Kidney tubule cell (primary cell): ENCODE results near the gene RNGTT.
"Not testable (repeated sequence)": the region's sequence is repeated elsewhere in the genome, so short reads cannot be mapped to it uniquely, and the experiment has no call there.

Experiments
- DNase-seq: peaks from one replicate; pipeline ENCODE4 v3.0.0-alpha.2; 2018; ENCODE audit warnings: low spot score

The RNGTT gene

DNA sequence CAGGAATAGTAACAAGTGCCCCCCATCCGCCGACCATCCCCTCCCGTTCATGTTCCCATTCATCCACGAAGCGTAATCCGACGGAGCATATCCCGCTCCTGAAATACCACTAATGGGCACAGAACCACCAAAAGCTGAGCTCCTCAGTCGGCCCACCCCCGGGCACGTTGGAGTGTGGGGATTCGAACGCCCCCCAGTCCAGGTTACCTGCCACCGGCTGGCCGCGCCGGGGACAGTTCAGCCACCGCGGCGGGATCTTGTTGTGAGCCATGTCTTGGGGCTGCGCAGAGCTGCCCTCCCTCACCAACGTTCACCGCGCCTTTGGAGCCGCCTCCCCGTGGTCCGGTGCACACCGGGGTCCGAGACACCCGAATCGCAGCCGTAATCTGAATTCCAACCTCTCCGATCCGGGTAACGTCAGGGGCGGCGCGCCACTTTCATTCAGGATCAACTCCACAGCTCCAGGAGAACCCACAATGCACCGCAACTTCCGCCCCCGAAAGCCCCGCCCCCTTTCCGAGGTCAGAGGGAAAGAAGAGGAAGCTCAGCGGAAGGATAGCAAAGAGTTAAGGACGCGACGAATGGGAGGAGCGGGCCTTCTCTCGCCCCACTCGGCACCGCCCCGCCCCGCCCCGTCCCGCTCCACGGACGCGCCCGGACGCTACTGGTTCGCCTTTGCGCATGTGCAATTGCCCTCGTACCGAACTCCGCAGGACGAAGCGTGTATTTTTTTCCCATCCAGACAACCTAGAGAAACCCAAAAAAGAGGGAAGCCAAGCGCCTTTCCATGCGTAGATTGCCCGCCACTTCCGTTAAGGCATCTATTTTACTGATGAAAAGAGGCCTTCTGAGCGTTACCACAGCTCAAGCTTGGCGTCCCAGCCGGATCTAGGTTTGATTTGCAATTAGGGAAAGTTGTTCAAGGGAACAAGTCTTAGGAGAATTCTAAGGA is at the start of gene RNGTT:
Gene RNGTT (minus strand): TSS at position 480 of the 952 bp plus-strand sequence. CDS start 209 bp downstream, at position 271.
- peak; percentile 98 for DNase-seq

DNA sequence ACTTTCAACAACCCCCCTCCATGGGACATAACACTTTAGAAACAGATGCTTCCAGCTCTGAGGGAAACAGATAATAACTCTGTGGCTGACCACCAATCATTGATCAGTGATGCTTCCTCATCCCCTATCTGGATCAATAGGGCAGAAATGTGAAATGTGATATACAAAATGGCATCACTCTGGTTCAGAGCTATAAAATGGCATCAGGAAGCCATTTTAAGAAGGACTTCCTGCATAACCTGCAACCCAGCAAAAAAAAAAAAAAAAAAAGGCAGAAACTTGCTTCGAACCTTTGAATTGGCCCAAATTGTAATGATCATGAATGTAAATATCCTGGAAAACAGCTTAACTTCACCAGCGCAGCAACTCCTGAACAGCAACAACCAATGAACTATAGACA is 48.0 kb upstream of the RNGTT start:
- DNase-seq = no peak

DNA sequence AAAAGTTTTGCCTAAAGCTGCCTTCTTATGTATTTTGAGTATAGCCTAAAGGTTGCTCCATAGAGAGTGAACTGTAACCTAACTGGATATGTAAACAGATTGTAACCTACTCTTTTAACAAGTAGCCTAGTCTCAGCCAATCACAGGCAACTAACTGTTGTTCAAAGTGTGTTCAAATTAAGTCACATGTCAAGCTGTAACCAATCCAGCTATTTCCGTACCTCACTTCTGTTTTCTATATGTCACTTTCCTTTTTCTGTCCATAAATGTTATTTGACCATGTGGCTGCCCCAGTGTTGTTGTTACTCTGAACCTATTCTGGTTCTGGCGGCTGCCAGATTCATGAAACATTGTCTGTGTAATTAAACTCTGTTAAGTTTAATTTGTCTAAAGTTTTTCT is 47.4 kb upstream of the RNGTT start:
- no peak for DNase-seq

DNA sequence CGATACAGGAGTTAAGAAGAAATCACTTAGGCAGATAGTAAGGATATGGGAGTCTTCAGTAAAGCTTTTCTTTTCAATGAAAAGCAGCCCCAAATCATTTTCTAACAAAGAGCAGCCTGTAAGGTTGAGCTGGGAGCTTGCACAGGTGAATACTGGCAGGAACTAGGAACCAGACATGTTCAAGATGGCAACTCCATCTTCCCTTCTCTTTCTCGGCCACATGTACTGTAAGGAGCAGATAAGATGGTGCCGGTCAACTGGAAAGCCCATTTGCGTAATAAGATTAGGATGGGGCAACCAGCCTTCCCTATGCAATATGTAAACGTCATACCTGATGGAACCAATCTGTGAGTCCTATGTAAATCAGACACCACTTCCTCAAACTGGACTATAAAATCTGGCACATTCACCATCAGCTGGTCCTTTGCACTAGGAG is 46.2 kb upstream of the RNGTT start:
- no peak for DNase-seq

DNA sequence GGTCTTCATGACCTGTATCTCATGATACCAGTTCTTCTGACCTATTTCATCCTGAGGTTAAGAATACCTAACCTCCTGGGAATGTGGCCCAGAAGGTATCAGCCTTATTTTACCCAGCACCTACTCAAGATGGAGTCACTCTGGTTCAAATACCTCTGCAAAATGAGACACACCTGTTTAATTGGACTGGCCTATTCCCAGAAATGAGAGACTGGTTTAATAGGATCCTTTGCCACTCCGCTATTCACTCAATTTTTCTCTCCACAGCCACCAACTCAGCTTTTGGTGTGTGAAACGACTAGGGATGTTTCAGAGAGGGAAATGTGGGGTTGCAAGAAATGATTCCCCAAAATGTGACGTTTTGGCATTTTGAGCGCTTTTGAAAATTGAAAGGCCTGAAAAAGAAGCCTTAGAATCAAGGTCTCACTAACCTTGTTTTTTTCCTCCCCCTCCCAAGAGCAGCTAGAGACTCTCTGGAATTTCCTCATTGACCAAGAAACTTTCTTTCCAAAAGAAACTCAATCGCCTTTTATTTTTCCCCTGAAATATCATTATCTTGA is 45.5 kb upstream of the RNGTT start:
- no peak for DNase-seq

DNA sequence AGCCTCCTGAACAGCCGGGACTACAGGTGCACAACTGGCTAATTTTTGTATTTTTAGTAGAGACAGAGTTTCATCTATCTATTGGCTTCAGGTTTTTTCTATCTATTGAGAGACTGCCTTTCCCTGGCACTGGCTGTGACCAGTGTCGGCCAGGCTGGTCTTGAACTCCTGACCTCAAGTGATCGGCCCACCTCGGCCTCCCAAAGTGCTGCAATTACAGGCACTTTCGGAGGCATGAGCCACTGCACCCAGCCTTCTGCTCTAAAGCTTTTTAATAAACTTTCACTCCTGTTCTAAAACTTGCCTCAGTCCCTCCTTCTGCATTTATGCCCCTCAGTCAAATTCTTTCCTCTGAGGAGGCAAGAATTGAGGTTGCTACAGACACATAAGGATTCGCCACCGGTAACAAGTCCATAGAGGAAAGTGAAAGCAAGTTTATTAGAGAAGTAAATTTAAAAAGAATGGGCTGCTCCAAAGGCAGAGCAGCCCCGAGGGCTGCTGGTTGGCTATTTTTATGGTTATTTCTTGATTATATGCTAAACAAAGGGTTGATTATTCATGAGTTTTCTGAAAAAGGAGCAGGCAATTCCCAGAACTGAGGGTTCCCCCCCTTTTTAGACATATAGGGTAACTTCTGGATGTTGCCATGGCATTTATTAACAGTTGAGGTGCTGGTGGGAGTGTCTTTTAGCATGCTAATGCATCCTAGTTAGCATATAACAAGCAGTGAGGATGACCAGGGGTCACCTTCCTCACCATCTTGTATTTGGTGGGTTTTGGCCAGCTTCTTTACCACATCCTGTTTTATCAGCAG is 44.8 kb upstream of the RNGTT start:
- no peak for DNase-seq

DNA sequence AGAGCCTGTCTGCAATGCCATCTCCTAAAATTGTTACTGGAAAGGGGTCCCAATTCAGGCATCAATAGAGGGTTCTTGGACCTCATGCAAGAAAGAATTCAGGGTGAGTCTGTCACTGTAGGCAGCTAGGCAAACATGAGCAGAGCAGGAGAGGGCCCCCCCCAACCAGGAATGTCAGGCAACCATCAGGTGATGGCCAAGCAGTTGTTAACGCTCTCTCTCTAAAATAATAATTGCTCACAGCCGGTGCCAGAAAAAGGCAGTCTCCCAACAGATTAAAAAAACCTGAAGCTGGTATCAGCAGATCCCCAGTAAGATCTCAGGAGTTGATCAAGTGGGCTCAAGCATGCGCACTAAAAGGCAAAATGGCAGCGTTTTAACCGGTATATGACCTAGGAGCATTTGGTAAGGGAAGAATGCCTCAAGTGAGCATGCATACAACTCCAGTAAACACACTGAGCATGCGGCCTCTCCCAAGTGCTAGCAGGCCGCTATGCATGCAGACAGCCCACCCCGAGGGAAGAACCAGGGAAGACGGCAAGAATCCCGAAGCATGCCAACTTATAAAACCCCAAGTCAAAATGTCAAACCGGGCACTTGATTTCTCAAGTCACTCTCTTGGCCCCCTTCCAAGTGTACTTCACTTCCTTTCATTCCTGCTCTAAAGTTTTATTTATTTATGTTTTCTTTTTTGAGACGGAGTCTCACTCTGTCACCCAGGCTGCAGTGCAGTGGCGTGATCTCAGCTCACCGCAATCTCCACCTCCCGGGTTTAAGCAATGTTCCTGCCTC is 44.0 kb upstream of the RNGTT start:
- peak; percentile 50 for DNase-seq

DNA sequence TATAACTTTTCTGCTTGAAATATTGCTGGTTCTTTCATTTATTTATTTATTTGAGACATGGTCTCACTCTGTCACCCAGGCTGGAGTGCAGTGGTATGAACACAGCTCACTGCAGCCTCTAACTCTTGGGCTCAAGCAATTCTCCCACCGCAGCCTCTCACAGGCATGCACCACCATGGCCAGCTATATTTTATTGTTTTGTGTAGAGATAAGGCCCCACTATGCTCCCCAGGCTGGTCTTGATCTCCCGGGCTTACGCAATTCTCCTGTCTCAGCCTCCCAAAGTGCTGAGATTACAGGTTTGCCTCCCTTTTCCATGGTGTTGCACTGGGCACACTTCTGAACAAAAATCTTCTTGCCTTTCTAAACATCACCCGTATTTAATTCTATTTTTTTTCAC is 39.1 kb upstream of the RNGTT start:
- no peak for DNase-seq

DNA sequence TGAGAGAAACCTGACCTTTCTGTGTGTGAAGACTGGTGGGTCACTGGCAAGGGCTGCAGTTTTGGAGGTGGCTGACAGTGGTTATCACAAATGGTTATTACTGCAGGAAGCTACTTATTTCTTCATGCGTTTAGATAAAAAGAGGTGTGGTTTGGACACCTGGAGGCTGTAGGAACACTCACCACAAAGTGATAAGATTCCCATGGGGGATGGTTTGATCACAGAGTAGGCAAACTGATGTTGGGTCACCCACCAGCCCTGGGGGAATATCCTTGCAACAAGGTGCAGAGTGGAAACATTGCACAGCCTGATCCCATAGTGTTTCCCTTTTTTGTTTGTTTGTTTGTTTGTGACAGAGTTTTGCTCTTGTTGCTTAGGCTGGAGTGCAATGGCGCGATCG is 33.9 kb upstream of the RNGTT start:
- no peak for DNase-seq

DNA sequence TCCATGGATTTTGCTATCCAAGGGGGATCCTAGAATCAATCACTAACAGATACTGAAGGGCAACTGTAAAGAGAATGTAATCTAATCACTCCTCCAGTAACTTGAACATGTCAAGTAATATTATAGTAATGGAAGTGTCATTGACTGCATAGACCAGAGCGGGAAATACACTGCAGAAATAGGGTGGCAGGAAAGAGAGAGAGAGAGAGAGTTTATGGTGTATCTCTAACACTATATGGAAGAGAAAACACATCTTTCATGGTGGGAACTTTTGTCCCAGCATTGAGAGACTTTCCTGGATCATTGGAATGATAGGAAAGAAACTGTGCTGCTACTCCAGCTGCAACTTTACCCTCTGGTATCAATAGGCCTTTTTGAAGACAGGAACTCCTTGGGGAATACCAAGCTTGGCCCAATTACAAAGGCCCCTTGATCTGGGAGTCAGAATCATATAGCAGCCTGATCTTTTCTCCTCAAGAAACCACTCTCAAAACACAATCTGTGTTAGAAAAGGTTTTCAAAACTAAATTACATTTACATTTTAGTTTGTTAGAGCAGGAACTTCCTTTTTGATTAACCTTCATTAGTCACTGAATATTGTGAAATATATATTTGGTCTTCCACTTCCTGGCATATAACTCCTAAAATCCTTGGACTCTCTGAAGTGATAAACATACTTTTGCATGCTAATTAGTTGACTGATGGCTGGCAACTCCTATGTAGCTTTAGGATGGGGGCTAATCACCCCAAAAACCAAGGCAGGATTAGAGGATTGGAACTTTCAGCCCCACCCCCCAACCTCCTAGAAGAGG is 29.5 kb upstream of the RNGTT start:
- DNase-seq = no peak

DNA sequence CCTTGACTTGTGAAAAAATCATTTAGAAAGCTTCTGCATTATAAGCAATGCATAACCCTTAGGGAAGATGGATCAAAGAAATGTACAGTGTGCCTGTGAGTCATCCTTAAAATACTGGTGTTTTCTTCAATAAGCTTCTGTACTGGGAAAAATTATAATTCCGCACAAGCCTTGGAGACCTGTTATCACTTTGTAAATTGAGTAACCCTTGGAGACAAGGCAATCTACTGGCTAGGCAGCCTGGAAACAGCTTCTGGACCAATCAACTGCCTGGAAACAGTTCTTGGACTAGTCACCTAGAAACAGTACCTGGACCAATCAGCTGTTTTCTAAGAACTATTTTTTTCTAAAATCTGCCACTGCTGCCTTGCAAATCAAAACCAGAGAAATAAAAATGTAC is 25.8 kb upstream of the RNGTT start:
- DNase-seq = no peak

DNA sequence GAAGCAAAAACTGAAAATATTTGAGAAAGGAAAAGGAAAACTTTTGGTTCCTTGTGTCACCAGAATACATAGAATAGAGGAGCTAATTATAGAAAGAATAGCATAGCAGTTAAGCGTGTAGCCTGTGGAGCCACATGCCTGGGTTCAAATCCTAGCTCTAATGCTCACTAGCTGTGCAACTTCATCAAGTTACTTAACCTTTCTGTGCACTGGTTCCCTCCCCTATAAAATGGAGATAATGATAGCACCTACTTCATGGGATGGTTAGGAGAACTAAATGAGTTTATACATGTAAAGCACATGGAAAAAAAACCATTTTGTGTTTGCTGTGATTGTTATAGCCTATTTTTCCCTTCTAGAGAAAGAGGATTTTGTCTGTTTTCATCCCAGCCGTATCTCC is 24.5 kb upstream of the RNGTT start:
- no peak for DNase-seq

DNA sequence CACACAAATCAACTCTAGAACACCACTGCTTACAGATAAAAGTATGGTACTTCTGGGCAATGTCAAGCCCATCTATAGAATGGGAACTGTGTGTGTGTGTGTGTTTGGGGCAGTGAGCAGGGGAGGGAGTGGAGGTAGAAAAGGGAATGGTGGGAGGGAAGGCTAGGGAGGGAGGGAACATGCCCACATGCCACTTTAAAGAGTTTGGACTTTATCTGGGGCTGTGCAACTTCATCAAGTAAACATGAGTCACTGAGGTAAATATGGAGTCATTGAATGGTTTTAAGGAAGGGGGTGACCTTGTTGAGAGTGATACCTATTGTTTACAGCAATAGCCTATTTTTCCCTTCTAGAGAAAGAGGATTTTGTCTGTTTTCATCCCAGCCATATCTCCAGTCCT is 22.5 kb upstream of the RNGTT start:
- no peak for DNase-seq

DNA sequence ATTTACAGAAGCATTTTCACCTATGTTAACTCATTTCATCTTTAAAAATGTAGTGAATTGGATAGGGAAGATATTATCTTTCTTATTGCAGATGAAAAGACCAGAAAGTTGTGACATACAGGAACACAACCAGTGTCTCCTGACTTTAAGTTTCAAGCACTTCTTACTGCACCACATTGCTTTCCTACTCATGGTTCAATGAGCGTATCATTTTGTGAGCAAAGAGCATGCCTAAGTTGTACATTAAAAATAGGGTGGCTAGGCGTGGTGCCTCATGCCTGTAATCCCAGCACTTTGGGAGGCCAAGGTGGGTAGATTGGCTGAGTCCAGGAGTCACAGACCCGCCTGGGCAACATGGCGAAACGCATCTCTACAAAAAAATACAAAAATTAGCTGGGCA is 21.2 kb upstream of the RNGTT start:
- DNase-seq = peak; percentile 43

DNA sequence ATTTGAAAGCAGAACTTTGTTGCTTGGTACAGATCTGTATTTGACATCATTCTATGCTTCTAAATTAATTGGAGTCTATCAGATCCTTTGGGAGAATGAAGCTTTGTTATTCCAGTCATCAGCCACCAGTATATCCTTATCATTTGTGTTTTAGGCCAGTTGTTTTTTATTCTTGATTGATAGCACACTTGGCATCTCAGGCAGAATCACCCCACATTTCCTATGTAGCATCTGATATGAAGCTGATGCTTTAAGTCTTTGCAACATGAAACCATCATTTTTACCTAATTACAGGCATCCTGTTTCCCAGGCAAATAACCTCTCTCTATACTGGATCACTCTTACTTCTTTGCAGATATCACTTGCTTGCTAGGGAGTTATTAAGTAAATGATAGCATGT is 20.7 kb upstream of the RNGTT start:
- DNase-seq = no peak

DNA sequence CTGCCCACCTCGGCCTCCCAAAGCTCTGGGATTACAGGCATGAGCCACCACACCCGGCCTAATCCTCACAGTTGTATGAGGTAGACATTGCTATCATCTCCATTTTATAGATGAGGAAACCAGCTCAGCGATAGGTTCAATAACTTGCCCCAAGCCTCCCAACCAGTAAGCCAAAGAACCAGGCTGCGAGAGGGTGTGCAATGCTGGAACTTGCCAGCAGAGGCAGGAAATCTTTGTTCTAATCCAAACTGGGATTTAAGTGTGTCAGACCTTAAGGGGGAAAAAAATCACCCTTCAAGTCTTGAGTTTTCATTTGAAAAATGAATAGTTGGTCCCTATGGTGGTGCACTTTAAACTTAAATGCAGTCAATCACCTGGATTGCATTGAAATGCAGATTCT is 20.1 kb upstream of the RNGTT start:
- peak; percentile 42 for DNase-seq

DNA sequence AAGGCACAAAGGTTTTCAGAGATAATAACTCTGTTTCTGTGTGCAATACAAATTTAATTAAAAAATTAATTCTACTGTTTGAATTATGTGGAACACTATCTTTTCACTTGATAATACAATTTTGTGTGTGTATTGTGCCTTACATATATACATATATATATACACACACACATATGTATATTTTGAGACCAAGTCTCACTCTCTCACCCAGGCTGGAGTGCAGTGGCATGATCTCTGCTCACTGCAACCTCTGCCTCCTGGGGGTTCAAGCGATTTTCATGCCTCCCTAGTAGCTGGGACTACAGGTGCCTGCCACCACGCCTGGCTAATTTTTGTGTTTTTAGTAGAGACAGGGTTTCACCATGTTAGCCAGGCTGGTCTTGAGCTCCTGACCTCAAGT is 19.7 kb upstream of the RNGTT start:
- DNase-seq = not testable (repeated sequence)

DNA sequence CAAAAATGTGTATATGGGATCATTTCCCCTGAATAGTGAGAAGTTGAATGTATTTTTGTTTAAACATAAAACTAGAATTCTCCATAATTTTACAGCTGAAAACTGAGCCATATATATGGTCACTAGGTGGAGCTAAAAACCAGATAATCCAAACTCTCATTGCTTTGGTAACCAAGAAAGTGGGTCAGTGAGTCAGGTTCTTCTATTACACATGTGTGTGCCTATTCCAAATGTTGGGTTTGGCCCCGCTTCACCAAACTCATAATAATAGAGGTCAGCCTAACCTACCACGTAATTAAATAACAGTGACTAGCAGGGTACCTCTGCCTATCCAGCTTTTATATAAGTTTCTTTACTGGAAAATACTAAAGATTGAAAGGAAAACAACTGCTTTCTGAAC is 19.3 kb upstream of the RNGTT start:
- peak; percentile 84 for DNase-seq

DNA sequence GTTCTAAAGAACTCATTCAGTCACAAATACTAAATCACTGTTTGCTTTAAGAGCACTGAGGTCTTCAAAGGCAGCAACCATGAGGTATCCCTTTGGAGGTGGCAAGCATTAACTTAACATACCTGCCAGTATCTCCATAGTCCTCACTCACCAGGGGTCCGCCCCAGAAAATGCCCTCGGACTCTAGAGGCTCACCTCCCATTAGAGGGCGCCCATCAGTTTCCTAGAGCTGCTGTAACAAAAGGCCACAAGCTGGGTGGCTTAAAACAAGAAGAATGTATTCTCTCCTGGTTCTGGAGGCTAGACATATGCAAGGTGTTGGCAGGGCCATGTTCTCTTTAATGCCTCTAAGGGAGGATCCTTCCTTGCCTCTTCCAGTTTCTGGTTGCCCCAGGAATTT is 12.0 kb upstream of the RNGTT start:
- no peak for DNase-seq

DNA sequence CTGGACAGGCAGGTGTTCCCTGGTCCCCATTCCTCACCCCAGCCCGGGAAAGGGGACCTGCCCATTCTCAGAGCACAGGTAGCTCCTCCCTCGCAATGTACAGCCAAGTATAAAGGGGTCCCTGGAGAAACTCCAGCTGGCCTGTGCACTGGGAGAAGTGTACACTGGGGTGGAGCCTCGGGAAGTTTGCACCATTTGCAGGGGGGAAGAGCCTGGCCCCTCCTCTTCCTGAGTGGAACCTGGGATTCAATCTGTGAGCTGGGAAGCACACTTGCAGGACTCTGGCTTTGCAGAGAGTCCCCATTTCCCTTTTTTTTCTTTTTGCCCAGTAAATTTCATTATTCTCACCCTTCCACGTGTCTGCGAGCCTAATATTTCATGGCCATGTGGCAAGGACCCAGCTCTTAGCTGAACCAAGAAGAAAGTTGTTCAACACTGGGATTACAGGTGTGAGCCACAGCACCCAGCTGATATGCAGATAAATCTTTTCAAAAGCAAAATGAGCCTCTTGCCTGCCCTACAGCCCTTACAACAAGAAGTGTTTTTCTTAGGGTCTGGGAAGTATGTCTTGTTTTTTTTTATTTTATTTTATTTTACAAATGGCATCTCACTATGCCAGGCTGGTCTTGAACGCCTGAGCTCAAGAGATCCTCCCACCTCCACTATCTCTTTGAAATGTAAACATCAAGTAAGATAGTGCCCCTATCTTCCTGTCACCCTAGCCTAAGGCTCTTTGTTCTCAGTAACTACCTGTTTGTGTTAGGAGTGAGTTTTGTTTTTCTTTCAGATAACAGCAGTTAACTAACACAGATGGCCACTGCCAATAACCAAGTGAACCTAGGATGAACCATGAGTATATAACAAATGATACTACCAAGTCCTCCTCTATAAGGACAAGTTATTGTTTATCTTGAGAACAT is 9.3 kb upstream of the RNGTT start:
- DNase-seq = no peak
